HUES6 (cell line): Measurements from ENCODE around the gene CCDC88C.
"Not testable (repeated sequence)": the region's sequence is repeated elsewhere in the genome, so short reads cannot be mapped to it uniquely, and the experiment has no call there.

Experiments
- H3K27ac ChIP-seq: 2 replicates; pipeline ENCODE4 v1.7.0; 2013; ENCODE audit warnings: low read depth, mild to moderate bottlenecking, low read length, inconsistent platforms
- H3K27me3 ChIP-seq: 2 replicates; pipeline ENCODE4 v1.6.1; 2013; ENCODE audit warnings: low read length; ENCODE audit not compliant: control insufficient read depth, insufficient read depth
- H3K36me3 ChIP-seq: 2 replicates; pipeline ENCODE4 v1.6.1; 2013; ENCODE audit warnings: low read length; ENCODE audit not compliant: control insufficient read depth, insufficient read depth
- H3K4me1 ChIP-seq: 2 replicates; pipeline ENCODE4 v1.6.1; 2013; ENCODE audit warnings: low read length; ENCODE audit not compliant: control insufficient read depth, insufficient read depth
- H3K4me3 ChIP-seq: 2 replicates; pipeline ENCODE4 v1.5.1; 2013; ENCODE audit warnings: low read depth, low read length
- H3K9ac ChIP-seq: one replicate; pipeline ENCODE4 v1.6.1; 2013; ENCODE audit warnings: mild to moderate bottlenecking, low read length
- H3K9me3 ChIP-seq: 2 replicates; pipeline ENCODE4 v1.6.1; 2013; ENCODE audit warnings: low read depth, low read length; ENCODE audit not compliant: control insufficient read depth, insufficient read depth

The CCDC88C gene

DNA sequence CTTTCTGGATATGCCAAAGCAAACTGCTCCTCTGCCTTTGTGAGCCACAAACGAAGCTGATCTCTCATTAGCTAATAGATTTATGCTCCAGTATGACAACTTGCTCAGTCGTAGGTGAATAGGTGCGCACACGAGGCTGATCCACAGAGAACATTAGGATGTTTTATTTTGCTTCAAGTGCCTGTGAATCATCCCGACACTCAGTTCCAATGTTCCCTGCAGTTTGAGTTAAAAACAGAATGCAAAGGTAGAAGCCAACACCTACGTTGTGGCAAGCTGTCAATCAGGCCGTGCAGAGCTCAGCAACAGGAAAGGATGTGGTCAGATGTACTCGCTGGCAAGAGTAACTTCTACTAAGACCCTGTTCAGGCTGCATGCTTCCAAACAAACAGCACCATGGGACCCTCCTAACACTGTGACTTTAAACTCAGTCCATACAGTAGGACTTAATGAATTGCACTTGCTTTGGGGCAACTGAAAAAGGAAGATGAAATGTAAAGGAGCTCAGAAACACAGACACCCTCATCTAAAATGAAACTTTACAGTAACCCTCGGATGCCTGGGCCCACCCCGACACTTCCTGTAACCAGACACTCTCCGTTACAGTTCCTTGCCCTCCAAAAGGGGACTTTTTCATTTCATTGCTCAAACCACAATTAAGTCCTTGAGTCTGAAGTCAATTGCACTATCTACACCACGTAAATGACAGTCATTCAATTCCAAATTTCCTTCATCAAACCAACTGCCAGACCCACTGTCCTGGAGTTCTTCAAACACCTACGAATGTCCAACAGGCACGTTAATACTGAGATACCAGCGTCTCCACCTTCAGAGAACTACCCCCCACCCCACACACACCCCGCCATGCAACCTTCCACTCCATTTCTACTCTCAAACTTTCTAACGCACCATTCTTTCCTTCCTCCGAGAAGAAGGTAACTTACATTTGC is 1.6 kb downstream of the CCDC88C start:
- Histone ChIP-seq H3K36me3 (no peaks in the 10 kb centered on the region), H3K4me3 (peak overlapping the region; percentile 72), H3K4me1 (peaks cover 30% of the 10 kb centered on the region), H3K27me3 (peaks cover 7% of the 10 kb centered on the region; the same call in 1 of the 2 replicates), H3K9me3 (no peaks in the 10 kb centered on the region), H3K27ac (no peak overlapping the region), H3K9ac (peak overlapping the region; percentile 49)

DNA sequence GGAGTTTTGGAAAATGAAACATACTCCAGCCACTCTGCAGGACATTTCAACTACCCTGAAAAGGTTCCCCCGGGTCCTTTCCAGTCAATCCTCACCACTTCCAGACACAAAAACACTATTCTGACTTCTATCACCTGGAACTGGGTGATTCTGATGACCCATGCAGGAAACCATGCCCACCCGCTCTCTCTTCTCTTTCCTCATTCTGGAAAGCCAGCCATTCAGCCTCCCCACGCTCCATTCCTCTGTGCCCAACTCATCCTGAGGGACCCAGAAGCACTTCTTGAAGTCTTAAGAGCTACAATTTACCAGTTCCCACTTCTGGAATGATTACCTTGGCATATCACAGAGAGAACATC is 3.2 kb downstream of the CCDC88C start:
- Histone ChIP-seq H3K9ac (no peak overlapping the region), H3K9me3 (no peaks in the 10 kb centered on the region), H3K4me1 (peaks cover 35% of the 10 kb centered on the region), H3K27me3 (peaks cover 7% of the 10 kb centered on the region; the same call in 1 of the 2 replicates), H3K36me3 (no peaks in the 10 kb centered on the region), H3K27ac (no peak overlapping the region), H3K4me3 (no peak overlapping the region)

DNA sequence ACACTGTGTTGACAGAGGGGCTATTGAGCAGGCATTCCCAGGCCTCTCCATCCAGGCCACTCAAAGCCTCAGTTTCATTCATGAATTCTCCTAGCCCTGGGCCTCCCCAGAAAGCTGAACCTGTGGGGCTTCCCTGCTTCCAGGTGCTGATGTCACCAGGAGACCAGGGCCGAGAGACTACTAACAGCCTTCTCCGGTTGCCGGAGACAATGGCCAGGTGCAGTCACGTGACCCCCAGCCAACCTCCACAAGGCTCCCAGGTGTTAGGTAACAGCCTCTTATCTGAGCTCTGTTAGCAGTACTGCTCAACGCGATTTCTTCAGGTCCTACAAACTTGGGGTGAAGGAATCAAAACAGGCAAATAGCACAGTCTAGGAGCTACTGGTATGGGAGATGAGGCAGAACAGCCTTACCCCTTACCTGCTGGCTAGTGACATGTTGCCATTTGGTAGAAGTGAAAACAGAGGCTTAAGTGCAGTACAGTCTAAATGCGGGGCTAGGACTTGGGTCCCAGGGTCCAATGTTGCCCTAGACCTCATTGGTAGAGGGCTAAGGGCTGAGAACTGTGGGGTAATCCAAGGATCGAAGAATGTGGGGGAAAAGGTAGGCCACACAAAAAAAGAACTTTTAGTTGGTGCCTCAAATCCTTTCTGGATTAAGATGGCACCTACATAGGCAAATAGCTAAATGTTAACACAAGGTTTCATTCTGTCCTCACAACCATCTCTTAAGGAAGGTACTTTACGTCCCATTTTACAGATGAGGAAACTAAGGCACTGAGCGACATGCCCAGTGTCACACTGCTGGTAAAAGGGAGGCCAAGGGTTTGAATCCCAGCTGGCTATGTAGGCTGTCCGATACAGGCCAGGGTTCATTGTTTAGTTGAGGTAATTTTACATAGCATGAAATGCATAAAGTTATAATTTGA is 3.8 kb downstream of the CCDC88C start:
- 0 out of 2 replicates have a peak overlapping the region, but pooled peaks have one; percentile 6 for H3K4me3 ChIP-seq
- H3K27me3 ChIP-seq: peaks cover 7% of the 10 kb centered on the region; the same call in 1 of the 2 replicates
- H3K4me1 ChIP-seq: peaks cover 35% of the 10 kb centered on the region
- H3K9ac ChIP-seq: no peak overlapping the region
- no peaks in the 10 kb centered on the region for H3K9me3 ChIP-seq
- H3K27ac ChIP-seq: no peak overlapping the region
- no peaks in the 10 kb centered on the region for H3K36me3 ChIP-seq

DNA sequence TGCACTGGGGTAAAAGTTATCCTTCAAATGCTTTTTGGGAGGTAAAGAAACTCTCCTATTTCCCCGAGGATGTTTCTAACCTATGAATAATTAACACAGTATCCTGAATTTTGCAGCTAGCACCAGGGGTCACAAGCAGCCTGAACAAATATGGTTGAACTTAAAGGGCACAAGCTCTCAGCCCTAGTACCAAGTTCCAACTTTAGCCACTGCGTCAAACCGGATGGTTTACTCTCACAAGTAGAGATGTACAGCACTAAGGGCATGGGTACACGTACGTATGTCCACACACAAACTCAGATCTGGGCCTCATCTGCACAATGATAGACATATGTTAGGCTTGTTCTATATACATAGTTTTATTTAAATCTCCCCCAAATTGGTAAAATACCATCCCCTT is 4.7 kb downstream of the CCDC88C start:
- H3K4me3 ChIP-seq: no peak overlapping the region
- peaks cover 7% of the 10 kb centered on the region; the same call in 1 of the 2 replicates for H3K27me3 ChIP-seq
- H3K9ac ChIP-seq: no peak overlapping the region
- H3K9me3 ChIP-seq: no peaks in the 10 kb centered on the region
- H3K36me3 ChIP-seq: peaks cover 6% of the 10 kb centered on the region
- H3K27ac ChIP-seq: no peak overlapping the region
- peaks cover 35% of the 10 kb centered on the region for H3K4me1 ChIP-seq

DNA sequence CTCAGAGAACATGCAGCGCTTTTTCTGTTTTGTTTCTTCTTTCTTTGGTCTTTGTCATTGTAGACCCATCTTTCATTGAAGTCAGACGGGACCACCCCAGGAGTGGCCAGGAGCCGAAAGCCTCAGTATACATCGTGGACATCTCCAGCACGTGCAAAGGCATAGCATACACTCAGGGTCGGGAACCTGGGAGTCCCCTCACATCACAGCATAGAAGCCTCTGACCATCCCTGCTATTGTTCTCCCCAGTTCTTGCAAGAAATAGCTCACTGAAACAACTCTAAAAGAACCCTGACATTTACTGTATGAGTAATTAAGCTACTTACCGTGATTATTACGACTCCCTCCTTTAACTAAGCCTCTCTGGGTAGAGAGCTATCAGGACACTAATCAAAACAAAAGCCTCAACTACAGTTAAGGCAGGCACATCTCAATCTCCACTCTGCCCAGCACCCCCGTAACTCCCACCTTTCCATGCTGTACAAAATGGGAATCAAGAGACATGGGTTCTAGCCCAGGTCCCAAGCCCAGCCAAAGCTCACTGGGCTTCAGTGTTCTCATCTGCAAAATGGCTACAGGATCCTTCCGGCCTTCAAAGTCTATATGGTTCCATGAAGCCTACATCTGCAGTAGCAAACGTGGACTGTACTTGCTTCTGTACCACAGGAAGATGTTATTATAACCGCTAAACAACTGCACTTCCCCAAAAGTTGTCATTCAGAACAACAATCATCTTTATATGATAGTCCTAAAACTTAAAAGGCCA is 6.7 kb downstream of the CCDC88C start:
- no peak overlapping the region for H3K27ac ChIP-seq
- H3K9ac ChIP-seq: no peak overlapping the region
- H3K9me3 ChIP-seq: no peaks in the 10 kb centered on the region
- H3K36me3 ChIP-seq: peaks cover 12% of the 10 kb centered on the region
- H3K27me3 ChIP-seq: no peaks in the 10 kb centered on the region
- H3K4me3 ChIP-seq: no peak overlapping the region
- H3K4me1 ChIP-seq: peaks cover 31% of the 10 kb centered on the region

DNA sequence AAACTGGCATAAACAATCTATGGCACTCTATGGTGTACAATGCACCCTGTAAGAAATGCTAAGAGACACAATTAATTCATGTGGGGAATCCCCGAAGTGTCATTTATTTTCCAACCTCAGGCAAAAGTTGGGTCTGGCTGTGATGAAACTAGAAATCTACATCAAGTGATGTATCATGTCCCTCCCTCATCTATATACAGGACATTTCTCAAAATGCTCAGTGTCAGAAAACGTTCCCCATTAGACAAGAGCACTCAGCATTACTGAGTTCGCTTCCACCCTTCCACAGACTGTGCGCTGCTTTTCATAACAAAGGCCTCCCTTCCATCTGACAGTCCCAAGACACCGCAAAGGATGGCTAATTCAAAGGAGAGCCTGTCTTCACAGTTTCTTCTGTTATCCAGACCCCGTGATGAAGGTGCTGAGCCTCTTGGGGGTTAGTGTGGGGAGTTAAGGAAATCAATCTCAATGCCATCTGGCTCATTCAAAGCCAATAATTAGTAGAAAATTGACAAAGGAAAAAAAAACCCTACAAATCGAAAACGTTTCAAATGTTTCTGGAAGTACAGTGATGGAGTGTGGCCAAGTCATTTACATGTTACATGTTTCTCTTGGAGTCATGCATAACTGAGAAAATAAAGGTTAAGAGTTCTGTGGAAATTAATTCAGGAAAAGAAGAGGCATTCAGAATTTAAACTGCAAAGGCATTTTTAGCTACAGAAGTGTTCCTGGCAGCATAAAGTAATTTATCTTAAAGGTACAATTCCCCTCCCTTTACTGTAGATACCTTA is 7.5 kb downstream of the CCDC88C start:
- Histone ChIP-seq H3K36me3 (peaks cover 12% of the 10 kb centered on the region), H3K4me1 (peaks cover 26% of the 10 kb centered on the region), H3K9me3 (no peaks in the 10 kb centered on the region), H3K4me3 (no peak overlapping the region), H3K9ac (no peak overlapping the region), H3K27ac (no peak overlapping the region), H3K27me3 (no peaks in the 10 kb centered on the region)

DNA sequence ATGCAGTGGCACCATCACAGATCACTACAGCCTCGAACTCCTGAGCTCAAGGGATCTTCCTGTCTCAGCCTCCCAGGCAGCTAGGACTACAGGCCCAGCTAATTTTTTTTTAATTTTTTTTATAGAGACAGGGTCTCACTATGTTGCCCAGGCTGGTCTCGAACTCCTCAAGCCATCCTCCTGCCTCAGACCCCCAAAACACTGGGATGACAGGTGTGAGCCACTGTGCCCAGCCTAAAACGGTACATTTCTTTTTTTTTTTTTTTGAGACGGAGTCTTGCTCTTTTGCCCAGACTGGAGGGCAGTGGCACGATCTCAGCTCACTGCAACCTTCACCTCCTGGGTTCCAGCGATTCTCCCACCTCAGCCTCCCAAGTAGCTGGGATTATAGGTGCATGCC is 8.4 kb downstream of the CCDC88C start:
- not testable (repeated sequence) for H3K27ac ChIP-seq, H3K9ac ChIP-seq, H3K9me3 ChIP-seq, H3K27me3 ChIP-seq, H3K4me3 ChIP-seq
- peaks cover 12% of the 10 kb centered on the region for H3K36me3 ChIP-seq
- peaks cover 18% of the 10 kb centered on the region for H3K4me1 ChIP-seq

DNA sequence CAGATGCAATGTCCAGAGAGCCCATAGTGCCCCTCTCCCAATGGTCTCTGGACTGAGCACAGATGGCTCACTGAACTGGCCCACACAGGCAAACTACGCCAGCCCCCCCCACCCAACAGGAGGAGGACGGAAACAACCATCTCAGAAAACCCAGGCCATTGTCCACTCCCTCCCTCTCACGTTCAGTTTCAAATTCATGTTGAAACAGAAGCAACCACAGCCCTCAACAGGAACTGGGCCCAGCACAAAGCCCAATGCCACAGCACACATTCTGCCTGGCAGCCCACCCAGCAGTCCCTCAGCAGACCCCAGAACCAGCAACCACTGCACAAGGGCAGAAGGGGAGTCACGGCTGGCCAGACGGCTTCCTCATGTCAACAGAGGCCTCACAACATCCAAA is 10.6 kb downstream of the CCDC88C start:
- no peak overlapping the region for H3K9ac ChIP-seq
- peaks cover 12% of the 10 kb centered on the region for H3K4me1 ChIP-seq
- H3K36me3 ChIP-seq: peaks cover 12% of the 10 kb centered on the region
- H3K9me3 ChIP-seq: no peaks in the 10 kb centered on the region
- H3K27me3 ChIP-seq: no peaks in the 10 kb centered on the region
- no peak overlapping the region for H3K4me3 ChIP-seq
- no peak overlapping the region for H3K27ac ChIP-seq

DNA sequence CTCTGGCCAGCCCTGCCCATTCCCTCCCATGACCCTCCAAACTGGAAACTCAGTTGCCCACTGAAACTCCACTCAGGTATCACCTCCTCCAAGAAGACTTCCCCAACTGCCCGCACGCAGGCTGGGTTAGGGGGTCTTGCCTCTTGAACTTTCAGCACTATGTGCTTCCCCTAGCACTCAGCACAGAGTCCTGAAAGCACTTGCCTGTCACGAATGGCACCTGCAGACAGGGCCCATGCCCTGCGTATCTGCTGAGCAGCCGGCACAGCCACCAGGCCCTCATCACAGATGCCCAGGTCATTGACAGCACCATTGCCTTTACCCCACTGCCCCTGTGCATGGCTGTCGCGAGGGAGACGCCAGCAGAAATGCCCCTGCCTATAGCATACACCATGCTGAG is 11.2 kb downstream of the CCDC88C start:
- Histone ChIP-seq H3K9ac (no peak overlapping the region), H3K4me1 (peaks cover 12% of the 10 kb centered on the region), H3K4me3 (no peak overlapping the region), H3K9me3 (peaks cover 3% of the 10 kb centered on the region; the same call in 1 of the 2 replicates), H3K36me3 (peaks cover 12% of the 10 kb centered on the region), H3K27me3 (no peaks in the 10 kb centered on the region), H3K27ac (no peak overlapping the region)
